Loucy (cell line): ENCODE measurements around the gene PGK2.

Source experiments
- EZH2phosphoT487 ChIP-seq: fragments of 200-600 bp; IDR thresholded peaks from 2 replicates; pipeline ENCODE4 v1.6.1; 2018; ENCODE audit warnings: antibody characterized with exemption, mild to moderate bottlenecking, moderate library complexity, borderline replicate concordance
- TF ChIP-seq, protein P1 (sequence below): fragments of 200-600 bp; sonication (generic); conservative IDR thresholded peaks from 2 replicates; pipeline ENCODE4 v1.5.1; 2014; ENCODE audit warnings: mild to moderate bottlenecking, antibody characterized with exemption, low read length

DNA sequence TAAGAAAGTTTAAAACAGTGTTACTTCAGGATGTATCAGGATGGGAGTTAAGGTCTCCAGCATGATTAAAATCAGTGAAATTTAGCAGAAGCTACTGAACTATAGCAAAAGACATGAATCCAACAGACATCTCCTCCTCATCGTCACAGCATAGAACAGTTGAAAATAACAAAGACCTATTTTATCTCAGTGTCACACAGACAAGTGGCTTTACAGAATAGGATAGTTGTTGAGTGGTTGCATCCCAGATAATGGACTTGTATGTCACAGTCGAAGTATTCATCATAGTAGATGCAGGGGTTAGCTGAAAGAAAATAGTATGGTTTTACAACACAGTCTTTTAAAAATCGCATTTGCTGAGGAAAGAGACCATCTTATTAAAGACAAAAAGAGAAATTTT lies 48.1 kb upstream of the PGK2 start:
- TF ChIP-seq, protein P1, sequence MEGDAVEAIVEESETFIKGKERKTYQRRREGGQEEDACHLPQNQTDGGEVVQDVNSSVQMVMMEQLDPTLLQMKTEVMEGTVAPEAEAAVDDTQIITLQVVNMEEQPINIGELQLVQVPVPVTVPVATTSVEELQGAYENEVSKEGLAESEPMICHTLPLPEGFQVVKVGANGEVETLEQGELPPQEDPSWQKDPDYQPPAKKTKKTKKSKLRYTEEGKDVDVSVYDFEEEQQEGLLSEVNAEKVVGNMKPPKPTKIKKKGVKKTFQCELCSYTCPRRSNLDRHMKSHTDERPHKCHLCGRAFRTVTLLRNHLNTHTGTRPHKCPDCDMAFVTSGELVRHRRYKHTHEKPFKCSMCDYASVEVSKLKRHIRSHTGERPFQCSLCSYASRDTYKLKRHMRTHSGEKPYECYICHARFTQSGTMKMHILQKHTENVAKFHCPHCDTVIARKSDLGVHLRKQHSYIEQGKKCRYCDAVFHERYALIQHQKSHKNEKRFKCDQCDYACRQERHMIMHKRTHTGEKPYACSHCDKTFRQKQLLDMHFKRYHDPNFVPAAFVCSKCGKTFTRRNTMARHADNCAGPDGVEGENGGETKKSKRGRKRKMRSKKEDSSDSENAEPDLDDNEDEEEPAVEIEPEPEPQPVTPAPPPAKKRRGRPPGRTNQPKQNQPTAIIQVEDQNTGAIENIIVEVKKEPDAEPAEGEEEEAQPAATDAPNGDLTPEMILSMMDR = no peak
- no peak for TF ChIP-seq EZH2phosphoT487
